Natural killer cell (primary cell): ENCODE measurements around the gene RCL1. TPM values are rescaled to one million over a fixed set of nuclear protein-coding genes. Genes with fewer than 3 reads are reported as not detected.
"Not testable (repeated sequence)": the region's sequence is repeated elsewhere in the genome, so short reads cannot be mapped to it uniquely, and the experiment has no call there.

Experiments used
- ATAC-seq, 3 donors: fragments of 150-1000 bp in 2 of 3; fragments of 200-7000 bp in 1 of 3; cut with Tn5 transposase; 1 replicate in 1 of 3; 2 replicates in 2 of 3; pipeline ENCODE4 v1.10.0; 2021; ENCODE audit warnings: mild to moderate bottlenecking in 2 of 3, moderate library complexity in 2 of 3
- DNase-seq, 2 donors: peaks; one replicate each; pipeline versions ENCODE4 v3.0.0 to v3.0.0-alpha.2; 2013 to 2021; ENCODE audit warnings: mixed read lengths in 1 of 2
- H3K27ac ChIP-seq: one replicate; pipeline ENCODE4 v1.5.1; 2013; ENCODE audit warnings: mild to moderate bottlenecking, low read length
- H3K27me3 ChIP-seq: one replicate; pipeline ENCODE4 v1.6.1; 2013; ENCODE audit warnings: low read length; ENCODE audit not compliant: control insufficient read depth, insufficient read depth
- H3K36me3 ChIP-seq: one replicate; pipeline ENCODE4 v1.6.1; 2013; ENCODE audit warnings: low read length; ENCODE audit not compliant: control insufficient read depth, insufficient read depth
- H3K4me1 ChIP-seq: one replicate; pipeline ENCODE4 v1.6.1; 2013; ENCODE audit warnings: low read length; ENCODE audit not compliant: control insufficient read depth, insufficient read depth
- H3K4me3 ChIP-seq: one replicate; pipeline ENCODE4 v1.5.1; 2013; ENCODE audit warnings: low read length
- H3K9me3 ChIP-seq: one replicate; pipeline ENCODE4 v1.6.1; 2013; ENCODE audit warnings: low read length; ENCODE audit not compliant: control insufficient read depth, insufficient read depth
- H3K27ac Mint-ChIP-seq, 2 donors: one replicate each; pipeline ENCODE4 v1.8.0; 2022; ENCODE audit warnings: mild to moderate bottlenecking in 2 of 2, mixed read lengths in 2 of 2, moderate library complexity in 1 of 2
- H3K27me3 Mint-ChIP-seq, 2 donors: one replicate each; pipeline ENCODE4 v1.8.0; 2022; ENCODE audit warnings: low read depth in 2 of 2, mixed read lengths in 2 of 2
- H3K36me3 Mint-ChIP-seq: one replicate; pipeline ENCODE4 v1.8.0; 2022; ENCODE audit warnings: mixed read lengths
- H3K4me1 Mint-ChIP-seq, 2 donors: one replicate each; pipeline ENCODE4 v1.8.0; 2022; ENCODE audit warnings: mixed read lengths in 2 of 2
- H3K4me3 Mint-ChIP-seq: one replicate; pipeline ENCODE4 v1.8.0; 2022; ENCODE audit warnings: mild to moderate bottlenecking, moderate library complexity, mixed read lengths
- H3K9me3 Mint-ChIP-seq, 2 donors: one replicate each; pipeline ENCODE4 v1.8.0; 2022; ENCODE audit warnings: mixed read lengths in 2 of 2
- WGBS: methylation state at CpG from one replicate; pipeline ENCODE4 v1.1.7; 2013; ENCODE audit warnings: missing lambda C conversion rate; ENCODE audit not compliant: insufficient coverage; 5-methylcytosine and 5-hydroxymethylcytosine counted together
- intact Hi-C: fragments of 100-400 bp; cut with micrococcal nuclease; formaldehyde crosslinking; loops from one replicate; pipeline ENCODE4 v1.14.2; 2022
- total RNA-seq, 4 donors: library from RNA; stranded (reverse); fragments of 120-200 nt in 1 of 4; gene quantifications; one replicate each; pipeline versions ENCODE4 v1.2.3 to v1.2.4, GENCODE V29; 2013 to 2022
- TF ChIP-seq, protein P1 (sequence below): fragments of 200-600 bp; IDR thresholded peaks from one replicate; pipeline ENCODE4 v1.8.0; 2022; ENCODE audit warnings: antibody characterized with exemption

RCL1 gene
- total RNA-seq, 3 donors from 2014 or later (not counting 1 experiment from before 2014, with no cell fraction given): 18.1 to 26.3 (median 23.0) TPM

GRCh38 chr9:4748612-4749011 lies 44.1 kb upstream of the RCL1 start:
- TF ChIP-seq, protein P1, sequence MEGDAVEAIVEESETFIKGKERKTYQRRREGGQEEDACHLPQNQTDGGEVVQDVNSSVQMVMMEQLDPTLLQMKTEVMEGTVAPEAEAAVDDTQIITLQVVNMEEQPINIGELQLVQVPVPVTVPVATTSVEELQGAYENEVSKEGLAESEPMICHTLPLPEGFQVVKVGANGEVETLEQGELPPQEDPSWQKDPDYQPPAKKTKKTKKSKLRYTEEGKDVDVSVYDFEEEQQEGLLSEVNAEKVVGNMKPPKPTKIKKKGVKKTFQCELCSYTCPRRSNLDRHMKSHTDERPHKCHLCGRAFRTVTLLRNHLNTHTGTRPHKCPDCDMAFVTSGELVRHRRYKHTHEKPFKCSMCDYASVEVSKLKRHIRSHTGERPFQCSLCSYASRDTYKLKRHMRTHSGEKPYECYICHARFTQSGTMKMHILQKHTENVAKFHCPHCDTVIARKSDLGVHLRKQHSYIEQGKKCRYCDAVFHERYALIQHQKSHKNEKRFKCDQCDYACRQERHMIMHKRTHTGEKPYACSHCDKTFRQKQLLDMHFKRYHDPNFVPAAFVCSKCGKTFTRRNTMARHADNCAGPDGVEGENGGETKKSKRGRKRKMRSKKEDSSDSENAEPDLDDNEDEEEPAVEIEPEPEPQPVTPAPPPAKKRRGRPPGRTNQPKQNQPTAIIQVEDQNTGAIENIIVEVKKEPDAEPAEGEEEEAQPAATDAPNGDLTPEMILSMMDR: no peak
- 93% methylated on average over 5 of the region's 5 CpGs for WGBS
- Histone ChIP-seq H3K36me3 (no peaks in the 10 kb centered on the region), H3K27ac (no peak overlapping the region), H3K4me1 (no peaks in the 10 kb centered on the region), H3K4me3 (no peak overlapping the region), H3K27me3 (no peaks in the 10 kb centered on the region), H3K9me3 (no peaks in the 10 kb centered on the region)
- Mint-ChIP-seq H3K27me3 (peaks cover 6 to 16% of the 10 kb centered on the region in 2 donors), H3K36me3 (no peaks in the 10 kb centered on the region), H3K27ac (no peak overlapping the region), H3K4me1 (peaks cover 0 to 4% of the 10 kb centered on the region in 2 donors), H3K4me3 (no peak overlapping the region), H3K9me3 (no peaks in the 10 kb centered on the region)
- DNase-seq (no peak), ATAC-seq (no peak)
- intact Hi-C loops: loop anchor here (10.0 kb wide), 1 partner anchor 1224 kb away; the partner anchor contains the start of gene RFX3

GRCh38 chr9:4750023-4750673 lies 42.6 kb upstream of the RCL1 start:
- H3K27ac ChIP-seq: no peak overlapping the region
- TF ChIP-seq, protein P1: peak; percentile 69
- H3K27me3 ChIP-seq: no peaks in the 10 kb centered on the region
- Mint-ChIP-seq H3K9me3 (no peaks in the 10 kb centered on the region), H3K27ac (no peak overlapping the region), H3K27me3 (peaks cover 6 to 16% of the 10 kb centered on the region in 2 donors), H3K4me3 (no peak overlapping the region), H3K36me3 (no peaks in the 10 kb centered on the region), H3K4me1 (no peaks in the 10 kb centered on the region)
- no peaks in the 10 kb centered on the region for H3K36me3 ChIP-seq
- no peak overlapping the region for H3K4me3 ChIP-seq
- ATAC-seq (peak; percentile 66 to 68 (median 67)), DNase-seq (peak in 1 of 2 donors; percentile 64)
- no peaks in the 10 kb centered on the region for H3K4me1 ChIP-seq
- no peaks in the 10 kb centered on the region for H3K9me3 ChIP-seq
- 43% methylated on average over 8 of the region's 8 CpGs for WGBS
- intact Hi-C loops: no loop called here

- H3K27ac Mint-ChIP-seq, H3K4me1 ChIP-seq, H3K27ac ChIP-seq, intact Hi-C loops, H3K4me1 Mint-ChIP-seq, H3K36me3 Mint-ChIP-seq, H3K36me3 ChIP-seq, H3K9me3 ChIP-seq, DNase-seq, H3K27me3 ChIP-seq, ATAC-seq, H3K9me3 Mint-ChIP-seq, H3K4me3 ChIP-seq, H3K4me3 Mint-ChIP-seq: not testable (repeated sequence)
- H3K27me3 Mint-ChIP-seq: peaks cover 9 to 16% of the 10 kb centered on the region in 2 donors
Observed at GRCh38 chr9:4754530-4754929, 38.2 kb upstream of the RCL1 start.

GRCh38 chr9:4755026-4755609 lies 37.6 kb upstream of the RCL1 start:
- WGBS: 73% methylated on average over 1 of the region's 5 CpGs
- no peak overlapping the region for H3K27ac ChIP-seq
- intact Hi-C loops: no loop called here

More at GRCh38 chr9:4755026-4755609, 37.6 kb upstream of the RCL1 start:
- Histone ChIP-seq H3K36me3 (no peaks in the 10 kb centered on the region), H3K9me3 (no peaks in the 10 kb centered on the region), H3K4me1 (peaks cover 5% of the 10 kb centered on the region), H3K4me3 (no peak overlapping the region), H3K27me3 (no peaks in the 10 kb centered on the region)
- no peak overlapping the region for H3K27ac Mint-ChIP-seq
- H3K36me3 Mint-ChIP-seq: no peaks in the 10 kb centered on the region
- H3K4me1 Mint-ChIP-seq: peaks cover 0 to 7% of the 10 kb centered on the region in 2 donors
- DNase-seq (no peak), ATAC-seq (no peak)
- TF ChIP-seq, protein P1: no peak
- H3K9me3 Mint-ChIP-seq: no peaks in the 10 kb centered on the region
- peaks cover 9 to 16% of the 10 kb centered on the region in 2 donors for H3K27me3 Mint-ChIP-seq
- no peak overlapping the region for H3K4me3 Mint-ChIP-seq
